SK-N-MC (cell line): ENCODE data around the gene MTA2.

Experiments
- EZH2 ChIP-seq: fragments of 200-600 bp; sonication (generic); IDR thresholded peaks from one replicate; pipeline ENCODE4 v1.6.1; 2017; ENCODE audit warnings: antibody characterized with exemption
- POLR2AphosphoS5 ChIP-seq: IDR thresholded peaks from 2 replicates; pipeline ENCODE4 v1.6.1; 2012; ENCODE audit warnings: mild to moderate bottlenecking, low read depth, low read length, borderline replicate concordance

DNA sequence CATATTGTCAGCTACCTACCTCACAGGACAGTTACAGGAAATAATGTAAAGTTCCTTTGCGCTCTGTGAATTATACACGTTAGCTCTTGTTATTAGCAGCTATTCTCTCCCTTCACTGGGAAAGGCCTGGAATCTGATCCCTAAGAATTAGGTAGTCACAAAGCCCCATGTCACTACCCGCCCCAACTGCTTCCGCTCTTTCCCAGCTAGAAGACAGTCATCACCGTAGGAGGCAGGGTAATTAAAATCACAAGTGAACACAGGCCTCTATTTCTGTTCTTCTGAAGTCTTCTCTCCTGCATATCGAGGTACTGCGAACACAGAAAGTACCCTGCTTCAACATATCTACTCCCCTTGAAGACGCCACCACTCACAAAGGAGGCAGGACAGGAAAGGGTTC is 42.5 kb downstream of the MTA2 start:
- TF ChIP-seq EZH2 = no peak
- no peak for TF ChIP-seq POLR2AphosphoS5
